Loucy (cell line): ENCODE results near the gene TMEM115.

Experiments
- H2AFZ ChIP-seq: fragments of 200-600 bp; sonication (generic); 2 replicates; pipeline ENCODE4 v1.6.0; 2016; ENCODE audit warnings: antibody characterized with exemption, mild to moderate bottlenecking, low read length, moderate library complexity
- H3F3A ChIP-seq: fragments of 200-600 bp; 2 replicates; pipeline ENCODE4 v1.6.0; 2016; ENCODE audit warnings: antibody characterized with exemption, low read depth, mild to moderate bottlenecking
- H3K27me3 ChIP-seq: fragments of 200-600 bp; sonication (generic); 2 replicates; pipeline ENCODE4 v1.6.1; 2014; ENCODE audit warnings: low read length, mild to moderate bottlenecking; ENCODE audit not compliant: insufficient read depth, poor library complexity, severe bottlenecking
- H3K36me3 ChIP-seq: fragments of 200-600 bp; sonication (generic); 2 replicates; pipeline ENCODE4 v1.6.1; 2016; ENCODE audit warnings: low read length; ENCODE audit not compliant: insufficient read depth
- H3K4me1 ChIP-seq: fragments of 200-600 bp; sonication (generic); 2 replicates; pipeline ENCODE4 v1.5.1; 2014; ENCODE audit warnings: low read length, mild to moderate bottlenecking; ENCODE audit not compliant: insufficient read depth, poor library complexity, severe bottlenecking
- H3K4me2 ChIP-seq: fragments of 200-600 bp; sonication (generic); 2 replicates; pipeline ENCODE4 v1.6.0; 2014; ENCODE audit warnings: antibody characterized with exemption, low read length, low read depth, mild to moderate bottlenecking; ENCODE audit not compliant: poor library complexity, severe bottlenecking
- H3K4me3 ChIP-seq: fragments of 200-600 bp; sonication (generic); 2 replicates; pipeline ENCODE4 v1.5.1; 2014; ENCODE audit warnings: low read length, mild to moderate bottlenecking, mixed read lengths; ENCODE audit not compliant: poor library complexity, severe bottlenecking
- H3K79me2 ChIP-seq: fragments of 200-600 bp; sonication (generic); 2 replicates; pipeline ENCODE4 v1.6.1; 2014; ENCODE audit warnings: low read length; ENCODE audit not compliant: insufficient read depth
- H3K9ac ChIP-seq: fragments of 200-600 bp; sonication (generic); 2 replicates; pipeline ENCODE4 v1.6.0; 2014; ENCODE audit warnings: mild to moderate bottlenecking, low read depth, low read length, moderate library complexity; ENCODE audit not compliant: poor library complexity, severe bottlenecking
- H3K9me2 ChIP-seq: fragments of 200-600 bp; sonication (generic); replicated peaks from 2 replicates; pipeline ENCODE4 v1.6.1; 2016; ENCODE audit warnings: low read depth, low read length, mixed read lengths
- H3K9me3 ChIP-seq: fragments of 200-600 bp; sonication (generic); 2 replicates; pipeline ENCODE4 v1.6.1; 2014; ENCODE audit warnings: mild to moderate bottlenecking, antibody characterized with exemption, low read length, low read depth; ENCODE audit not compliant: insufficient read depth
- H4K20me1 ChIP-seq: fragments of 200-600 bp; sonication (generic); 2 replicates; pipeline ENCODE4 v1.6.0; 2014; ENCODE audit warnings: antibody characterized with exemption, low read length, mild to moderate bottlenecking; ENCODE audit not compliant: insufficient read depth, poor library complexity, severe bottlenecking
- EZH2phosphoT487 ChIP-seq: fragments of 200-600 bp; IDR thresholded peaks from 2 replicates; pipeline ENCODE4 v1.6.1; 2018; ENCODE audit warnings: antibody characterized with exemption, mild to moderate bottlenecking, moderate library complexity, borderline replicate concordance
- TF ChIP-seq, protein P1 (sequence below): fragments of 200-600 bp; sonication (generic); conservative IDR thresholded peaks from 2 replicates; pipeline ENCODE4 v1.5.1; 2014; ENCODE audit warnings: mild to moderate bottlenecking, antibody characterized with exemption, low read length

Gene TMEM115

DNA sequence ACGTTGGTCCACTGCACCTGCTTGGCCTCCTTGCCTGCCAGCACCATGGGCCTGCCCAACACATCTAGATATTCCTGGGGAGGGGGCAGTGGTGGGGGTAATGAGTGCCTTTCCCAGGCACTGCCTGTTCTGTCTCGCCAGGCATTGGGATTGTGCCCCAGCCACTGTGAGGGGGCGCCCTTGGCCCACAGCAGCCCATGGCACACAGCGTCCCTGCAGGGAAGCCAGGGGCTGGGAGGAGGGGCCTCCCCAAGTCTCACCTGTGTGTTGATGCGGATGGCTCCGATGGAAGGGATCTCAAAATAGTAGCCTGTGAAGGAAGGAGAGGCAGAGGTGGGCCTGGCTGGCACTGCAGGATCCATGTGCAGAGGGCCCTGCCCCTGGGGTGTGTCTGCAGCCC is 18.7 kb upstream of the TMEM115 start:
- Histone ChIP-seq H3K9me2 (no peaks in the 10 kb centered on the region), H4K20me1 (no peaks in the 10 kb centered on the region), H3K9ac (no peak overlapping the region), H3K36me3 (no peaks in the 10 kb centered on the region), H3K9me3 (no peaks in the 10 kb centered on the region), H3K27me3 (no peaks in the 10 kb centered on the region), H3K4me2 (no peak overlapping the region), H3K79me2 (no peaks in the 10 kb centered on the region), H3F3A (0 out of 2 replicates have a peak, but pooled peaks cover under 1% of the 10 kb centered on the region), H3K4me1 (peaks cover 7% of the 10 kb centered on the region), H3K4me3 (no peak overlapping the region), H2AFZ (no peak overlapping the region)
- TF ChIP-seq EZH2phosphoT487, result no peak
- TF ChIP-seq, protein P1, sequence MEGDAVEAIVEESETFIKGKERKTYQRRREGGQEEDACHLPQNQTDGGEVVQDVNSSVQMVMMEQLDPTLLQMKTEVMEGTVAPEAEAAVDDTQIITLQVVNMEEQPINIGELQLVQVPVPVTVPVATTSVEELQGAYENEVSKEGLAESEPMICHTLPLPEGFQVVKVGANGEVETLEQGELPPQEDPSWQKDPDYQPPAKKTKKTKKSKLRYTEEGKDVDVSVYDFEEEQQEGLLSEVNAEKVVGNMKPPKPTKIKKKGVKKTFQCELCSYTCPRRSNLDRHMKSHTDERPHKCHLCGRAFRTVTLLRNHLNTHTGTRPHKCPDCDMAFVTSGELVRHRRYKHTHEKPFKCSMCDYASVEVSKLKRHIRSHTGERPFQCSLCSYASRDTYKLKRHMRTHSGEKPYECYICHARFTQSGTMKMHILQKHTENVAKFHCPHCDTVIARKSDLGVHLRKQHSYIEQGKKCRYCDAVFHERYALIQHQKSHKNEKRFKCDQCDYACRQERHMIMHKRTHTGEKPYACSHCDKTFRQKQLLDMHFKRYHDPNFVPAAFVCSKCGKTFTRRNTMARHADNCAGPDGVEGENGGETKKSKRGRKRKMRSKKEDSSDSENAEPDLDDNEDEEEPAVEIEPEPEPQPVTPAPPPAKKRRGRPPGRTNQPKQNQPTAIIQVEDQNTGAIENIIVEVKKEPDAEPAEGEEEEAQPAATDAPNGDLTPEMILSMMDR, result no peak

DNA sequence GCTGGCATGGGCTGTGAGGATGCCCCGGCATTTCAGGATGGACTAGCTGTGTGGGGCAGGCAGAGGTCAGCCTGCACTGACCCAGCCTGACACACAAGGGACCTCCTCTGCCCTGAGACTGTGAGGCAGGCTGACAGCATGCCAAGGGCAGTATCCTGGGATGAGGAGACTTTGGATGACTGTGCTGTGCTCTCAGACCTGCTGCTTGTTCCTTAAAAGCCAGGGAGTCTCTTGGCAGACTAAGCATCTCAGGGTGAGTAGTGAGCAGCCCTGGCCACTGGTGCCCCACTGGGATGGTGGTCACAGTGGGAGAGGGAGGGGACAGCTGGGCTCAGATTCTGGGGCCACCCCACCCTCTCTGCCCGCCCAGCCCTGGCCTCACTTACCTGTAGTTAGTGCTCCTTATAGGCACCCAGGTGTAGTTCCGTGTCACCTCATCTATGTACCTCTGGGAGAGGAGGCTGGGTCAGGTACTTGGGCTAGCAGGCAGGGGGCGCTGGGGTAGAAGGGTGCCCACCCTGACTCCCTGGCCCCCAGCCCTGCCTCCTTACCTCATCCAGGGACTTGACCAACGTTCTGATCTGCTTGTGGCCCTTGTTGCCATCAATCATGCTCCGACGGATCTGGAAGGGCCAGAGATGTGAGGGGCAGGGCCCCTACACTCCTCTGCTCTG is 16.1 kb upstream of the TMEM115 start:
- TF ChIP-seq EZH2phosphoT487, result no peak
- TF ChIP-seq, protein P1, result peak; percentile 58
- H3K79me2 ChIP-seq, result no peaks in the 10 kb centered on the region
- no peak overlapping the region for H3K9ac ChIP-seq
- H4K20me1 ChIP-seq, result no peaks in the 10 kb centered on the region
- H3K9me3 ChIP-seq, result no peaks in the 10 kb centered on the region
- H3K4me3 ChIP-seq, result no peak overlapping the region
- H3K27me3 ChIP-seq, result no peaks in the 10 kb centered on the region
- H3K4me1 ChIP-seq, result peaks cover 20% of the 10 kb centered on the region
- H3K4me2 ChIP-seq, result no peak overlapping the region
- H3F3A ChIP-seq, result 0 out of 2 replicates have a peak, but pooled peaks cover 3% of the 10 kb centered on the region
- H3K36me3 ChIP-seq, result no peaks in the 10 kb centered on the region
- no peaks in the 10 kb centered on the region for H3K9me2 ChIP-seq
- H2AFZ ChIP-seq, result no peak overlapping the region

DNA sequence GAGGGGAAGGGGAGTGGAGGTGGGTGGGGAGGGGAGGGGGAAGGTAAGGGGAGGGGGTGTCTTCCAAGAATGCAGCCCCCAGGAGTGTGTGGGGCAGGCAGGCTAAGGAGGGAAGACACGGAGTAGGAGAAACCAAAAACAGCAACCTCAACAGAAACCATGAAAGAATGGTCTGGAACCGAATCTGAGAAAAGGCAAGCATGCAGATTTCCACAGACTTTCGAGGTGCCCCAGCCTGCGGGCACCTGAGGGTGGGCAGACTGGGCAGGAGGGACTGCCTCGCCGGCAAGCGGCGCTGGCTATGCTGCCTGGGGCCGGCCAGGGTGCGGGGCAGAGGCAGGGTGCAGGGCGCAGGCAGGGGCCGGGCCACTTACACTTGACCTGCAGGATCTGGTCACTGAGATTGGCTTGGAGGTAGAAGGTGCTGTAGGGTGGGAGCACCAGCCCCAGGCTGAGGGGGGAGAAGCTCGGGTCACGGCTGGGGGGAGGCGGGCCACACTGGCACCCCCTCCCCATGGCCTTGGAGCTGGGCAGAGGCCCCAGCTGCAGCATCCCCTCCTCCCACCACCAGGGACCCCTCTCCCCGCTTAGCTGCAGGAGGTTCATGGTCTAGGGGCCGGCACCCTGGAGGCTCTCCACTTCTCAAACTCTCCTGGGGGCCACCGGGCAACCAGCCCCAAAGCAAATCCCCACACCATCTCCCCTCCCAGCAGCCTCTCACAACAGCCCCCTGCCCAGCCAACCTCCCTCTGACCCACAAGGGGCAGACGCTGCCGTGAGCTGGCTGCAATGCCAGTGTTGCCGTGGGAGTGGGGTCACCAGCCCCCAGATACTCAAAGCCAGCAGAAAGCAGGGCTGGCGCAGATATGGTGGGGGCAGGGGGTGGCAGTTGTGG is 15.3 kb upstream of the TMEM115 start:
- H3K36me3 ChIP-seq, result no peaks in the 10 kb centered on the region
- H4K20me1 ChIP-seq, result no peaks in the 10 kb centered on the region
- no peak for TF ChIP-seq EZH2phosphoT487
- TF ChIP-seq, protein P1, result no peak
- H3K4me1 ChIP-seq, result peaks cover 20% of the 10 kb centered on the region
- H3K27me3 ChIP-seq, result no peaks in the 10 kb centered on the region
- no peaks in the 10 kb centered on the region for H3K79me2 ChIP-seq
- H3K9me3 ChIP-seq, result no peaks in the 10 kb centered on the region
- no peaks in the 10 kb centered on the region for H3K9me2 ChIP-seq
- H3K4me3 ChIP-seq, result no peak overlapping the region
- H3K4me2 ChIP-seq, result no peak overlapping the region
- no peak overlapping the region for H2AFZ ChIP-seq
- H3F3A ChIP-seq, result 0 out of 2 replicates have a peak, but pooled peaks cover 3% of the 10 kb centered on the region
- no peak overlapping the region for H3K9ac ChIP-seq
